Pancreas (tissue), 10 donors: ENCODE data around the gene SMIM13. TPM values are rescaled to one million over a fixed set of nuclear protein-coding genes. Genes with fewer than 3 reads are reported as not detected.

Experiments used
- ATAC-seq, 4 donors: fragments of 200-7000 bp; cut with Tn5 transposase; one replicate each; pipeline versions ENCODE4 v1.8.0 to v1.9.1; 2020; ENCODE audit warnings: mild to moderate bottlenecking in 4 of 4, moderate library complexity in 4 of 4
- DNase-seq, 6 donors: peaks; one replicate each; pipeline ENCODE4 v3.0.0-alpha.2; 2020
- FAIRE-seq: peaks from 2 replicates; lab custom pipeline; 2012; peaks lifted over from hg19 to GRCh38; lab: Jason Lieb, UNC
- H3K27ac ChIP-seq, 4 donors: fragments of 200-600 bp; sonication (generic); 1 replicate in 3 of 4; 2 replicates in 1 of 4; pipeline versions ENCODE4 v1.5.0 to v1.8.0; 2020
- H3K27me3 ChIP-seq, 4 donors: fragments of 200-600 bp; one replicate each; pipeline ENCODE4 v1.8.0; 2021
- H3K36me3 ChIP-seq, 3 donors: fragments of 200-600 bp; sonication (generic) in 1 of 3; one replicate each; pipeline versions ENCODE4 v1.5.0 to v1.8.0; 2020 to 2021
- H3K4me1 ChIP-seq, 3 donors: fragments of 200-600 bp; one replicate each; pipeline ENCODE4 v1.8.0; 2021
- H3K4me3 ChIP-seq, 4 donors: fragments of 200-600 bp; sonication (generic) in 2 of 4; one replicate each; pipeline versions ENCODE4 v1.5.0 to v1.8.0; 2020 to 2021
- H3K9me3 ChIP-seq, 4 donors: fragments of 200-600 bp; one replicate each; pipeline ENCODE4 v1.8.0; 2021
- WGBS, 2 donors: extraction: QIAGEN DNeasy Blood & Tissue Kit; methylation state at CpG; one replicate each; pipeline ENCODE4 v1.1.7; 2013; 5-methylcytosine and 5-hydroxymethylcytosine counted together
- intact Hi-C, 3 donors: fragments of 100-400 bp; cut with DNase I; formaldehyde crosslinking; loops; one replicate each; pipeline versions ENCODE4 v1.11.1 to v1.14.2; 2022
- polyA plus RNA-seq, 2 donors: library from polyadenylated mRNA; stranded (reverse); fragments of 200-250 nt; gene quantifications; one replicate each; pipeline ENCODE4 v1.2.3, GENCODE V29; 2013
- total RNA-seq, 6 donors: library from RNA; stranded (reverse); fragmentation: NEBNext Ultra II Directional in 4 of 6; extraction: Animal tissue kit (Norgen Biotek cat#: 25700) in 4 of 6; gene quantifications; one replicate each; pipeline versions ENCODE4 v1.2.1 to v1.2.4, GENCODE V29; 2021 to 2023
- TF ChIP-seq, protein P1 (sequence below), 4 donors: fragments of 200-600 bp; sonication (generic) in 3 of 4; IDR thresholded peaks; one replicate each; pipeline versions ENCODE4 v1.5.0 to v1.8.0; 2021; ENCODE audit warnings: antibody characterized with exemption in 4 of 4
- donor health status: healthy with polysubstance abuse.
- donor health status: DM: no; HTN: no; CAD: no; lungs with moderate emphysema.
- donor health status: DM: no; HTN: no; CAD: no.
- donor health status: control.
- donor health status: control.
- donor health status: Bipolar disorder and iron deficiency.
- donor health status: DM: yes; HTN: yes; CAD: no.
- donor health status: DM: no; HTN: no; CAD: no.
- donor health status: DM: no; HTN: no; CAD: no.
- donor health status: DM: yes; HTN: yes; CAD: no.

Gene SMIM13
- total and polyA plus RNA-seq, 8 donors, result 1.4 to 5.1 (median 2.9) TPM

GRCh38 chr6:11122380-11122779 is 28.7 kb downstream of the SMIM13 start:
- 65 to 67% methylated on average over 1 of the region's 1 CpG for WGBS, 2 donors
- no peaks in the 10 kb centered on the region for H3K9me3 ChIP-seq
- peaks cover 0 to 8% (median 0%) of the 10 kb centered on the region in 3 donors for H3K4me1 ChIP-seq
- TF ChIP-seq, protein P1, sequence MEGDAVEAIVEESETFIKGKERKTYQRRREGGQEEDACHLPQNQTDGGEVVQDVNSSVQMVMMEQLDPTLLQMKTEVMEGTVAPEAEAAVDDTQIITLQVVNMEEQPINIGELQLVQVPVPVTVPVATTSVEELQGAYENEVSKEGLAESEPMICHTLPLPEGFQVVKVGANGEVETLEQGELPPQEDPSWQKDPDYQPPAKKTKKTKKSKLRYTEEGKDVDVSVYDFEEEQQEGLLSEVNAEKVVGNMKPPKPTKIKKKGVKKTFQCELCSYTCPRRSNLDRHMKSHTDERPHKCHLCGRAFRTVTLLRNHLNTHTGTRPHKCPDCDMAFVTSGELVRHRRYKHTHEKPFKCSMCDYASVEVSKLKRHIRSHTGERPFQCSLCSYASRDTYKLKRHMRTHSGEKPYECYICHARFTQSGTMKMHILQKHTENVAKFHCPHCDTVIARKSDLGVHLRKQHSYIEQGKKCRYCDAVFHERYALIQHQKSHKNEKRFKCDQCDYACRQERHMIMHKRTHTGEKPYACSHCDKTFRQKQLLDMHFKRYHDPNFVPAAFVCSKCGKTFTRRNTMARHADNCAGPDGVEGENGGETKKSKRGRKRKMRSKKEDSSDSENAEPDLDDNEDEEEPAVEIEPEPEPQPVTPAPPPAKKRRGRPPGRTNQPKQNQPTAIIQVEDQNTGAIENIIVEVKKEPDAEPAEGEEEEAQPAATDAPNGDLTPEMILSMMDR (IDR thresholded peaks at IDR 0.05), result no peak
- H3K4me3 ChIP-seq, result no peak overlapping the region
- intact Hi-C loops, result no loop called here
- no peak overlapping the region for H3K27ac ChIP-seq
- ATAC-seq (no peak), DNase-seq (no peak), FAIRE-seq (no peak)
- H3K27me3 ChIP-seq, result no peaks in the 10 kb centered on the region
- no peaks in the 10 kb centered on the region for H3K36me3 ChIP-seq

DNA sequence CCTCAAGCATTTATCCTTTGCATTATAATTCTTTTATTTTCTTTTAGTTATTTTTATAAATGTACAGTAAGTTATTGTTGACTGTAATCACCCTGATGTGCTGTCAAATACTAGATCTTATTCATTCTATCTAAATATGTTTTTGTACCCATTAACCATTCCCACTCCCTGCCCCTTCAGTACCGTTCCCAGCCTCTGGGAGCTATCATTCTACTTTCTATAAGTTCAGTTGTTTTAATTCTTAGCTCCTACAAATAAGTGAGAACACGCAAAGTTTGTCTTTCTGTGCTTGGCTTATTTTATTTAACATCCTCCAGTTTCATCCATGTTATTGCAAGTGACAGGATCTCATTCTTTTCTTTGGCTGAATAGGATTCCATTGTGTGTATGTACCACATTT is 30.3 kb downstream of the SMIM13 start:
- ATAC-seq (no peak), FAIRE-seq (no peak), DNase-seq (no peak)
- H3K36me3 ChIP-seq, result no peaks in the 10 kb centered on the region
- 97 to 100% methylated on average over 2 of the region's 2 CpGs for WGBS, 2 donors
- no peak overlapping the region for H3K4me3 ChIP-seq
- TF ChIP-seq, protein P1 (IDR thresholded peaks at IDR 0.05), result no peak
- H3K9me3 ChIP-seq, result no peaks in the 10 kb centered on the region
- intact Hi-C loops, result no loop called here
- H3K4me1 ChIP-seq, result peaks cover 0 to 8% (median 0%) of the 10 kb centered on the region in 3 donors
- H3K27ac ChIP-seq, result no peak overlapping the region
- H3K27me3 ChIP-seq, result no peaks in the 10 kb centered on the region

DNA sequence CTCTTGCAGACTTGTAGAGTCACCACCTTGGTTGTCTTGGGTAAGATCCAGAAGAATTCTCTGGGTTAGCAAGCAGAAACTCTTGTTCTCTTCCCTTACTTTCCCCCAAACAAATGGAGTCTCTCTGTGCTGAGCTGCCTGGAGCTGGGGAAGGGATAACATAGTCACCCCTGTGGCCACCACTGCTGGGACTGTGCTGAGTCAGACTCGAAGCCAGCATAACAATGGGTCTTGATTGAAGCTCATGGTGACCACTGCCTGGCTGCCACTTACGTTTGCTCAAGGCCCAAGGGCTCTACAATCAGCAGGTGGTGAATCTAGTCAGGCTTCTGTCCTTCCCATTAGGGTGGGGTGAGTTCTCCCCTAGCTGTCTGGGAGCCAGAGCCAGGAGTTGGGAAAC is 33.2 kb downstream of the SMIM13 start:
- intact Hi-C loops, result no loop called here

GRCh38 chr6:11128608-11129007 is 35.0 kb downstream of the SMIM13 start:
- no peaks in the 10 kb centered on the region for H3K36me3 ChIP-seq
- FAIRE-seq (no peak), DNase-seq (no peak), ATAC-seq (no peak)
- TF ChIP-seq, protein P1 (IDR thresholded peaks at IDR 0.05), result no peak
- H3K4me1 ChIP-seq, result no peaks in the 10 kb centered on the region
- intact Hi-C loops, result no loop called here
- 94 to 100% methylated on average over 2 of the region's 2 CpGs for WGBS, 2 donors
- no peaks in the 10 kb centered on the region for H3K9me3 ChIP-seq
- no peak overlapping the region for H3K4me3 ChIP-seq
- H3K27me3 ChIP-seq, result no peaks in the 10 kb centered on the region
- H3K27ac ChIP-seq, result no peak overlapping the region

More for the DNA sequence above, 33.2 kb downstream of the SMIM13 start:
- Histone ChIP-seq H3K27me3 (no peaks in the 10 kb centered on the region), H3K36me3 (no peaks in the 10 kb centered on the region), H3K9me3 (no peaks in the 10 kb centered on the region), H3K4me1 (no peaks in the 10 kb centered on the region), H3K4me3 (no peak overlapping the region), H3K27ac (no peak overlapping the region)
- TF ChIP-seq, protein P1 (IDR thresholded peaks at IDR 0.05), result no peak
- FAIRE-seq (no peak), ATAC-seq (no peak), DNase-seq (no peak)
- WGBS, 2 donors, result 80 to 87% methylated on average over 2 of the region's 2 CpGs

GRCh38 chr6:11129908-11130565 is 36.4 kb downstream of the SMIM13 start:
- H3K27ac ChIP-seq, result no peak overlapping the region
- no peaks in the 10 kb centered on the region for H3K27me3 ChIP-seq
- DNase-seq, result no peak
- WGBS, 2 donors, result 77 to 81% methylated on average over 1 of the region's 1 CpG
- H3K4me1 ChIP-seq, result no peaks in the 10 kb centered on the region
- no peak overlapping the region for H3K4me3 ChIP-seq
- no peaks in the 10 kb centered on the region for H3K9me3 ChIP-seq
- peaks cover 0 to 4% (median 0%) of the 10 kb centered on the region in 3 donors for H3K36me3 ChIP-seq
- ATAC-seq, result no peak
- intact Hi-C loops, result no loop called here
- TF ChIP-seq, protein P1 (IDR thresholded peaks at IDR 0.05), result no peak
- no peak for FAIRE-seq
